HUES48 (cell line): ENCODE results near the gene SLA2.
"Not testable (repeated sequence)": the region's sequence is repeated elsewhere in the genome, so short reads cannot be mapped to it uniquely, and the experiment has no call there.

ENCODE experiments used
- H3K27ac ChIP-seq: one replicate; pipeline ENCODE4 v1.7.0; 2013; ENCODE audit warnings: low read depth, low read length, inconsistent platforms
- H3K27me3 ChIP-seq: 2 replicates; pipeline ENCODE4 v1.6.1; 2013; ENCODE audit warnings: mild to moderate bottlenecking, low read length; ENCODE audit not compliant: control insufficient read depth, insufficient read depth
- H3K36me3 ChIP-seq: 2 replicates; pipeline ENCODE4 v1.6.1; 2013; ENCODE audit warnings: low read length; ENCODE audit not compliant: control insufficient read depth, insufficient read depth
- H3K4me1 ChIP-seq: 2 replicates; pipeline ENCODE4 v1.6.1; 2013; ENCODE audit warnings: mild to moderate bottlenecking, low read length; ENCODE audit not compliant: control insufficient read depth, insufficient read depth
- H3K4me3 ChIP-seq: 2 replicates; pipeline ENCODE4 v1.5.1; 2013; ENCODE audit warnings: mild to moderate bottlenecking, low read depth, low read length
- H3K9ac ChIP-seq: 2 replicates; pipeline ENCODE4 v1.6.1; 2013; ENCODE audit warnings: mild to moderate bottlenecking, low read depth, low read length, moderate library complexity
- H3K9me3 ChIP-seq: 2 replicates; pipeline ENCODE4 v1.6.1; 2013; ENCODE audit warnings: low read length; ENCODE audit not compliant: control insufficient read depth, insufficient read depth

The SLA2 gene

GRCh38 chr20:36629719-36630681 lies 16.0 kb downstream of the SLA2 start:
- no peaks in the 10 kb centered on the region for H3K9me3 ChIP-seq
- no peaks in the 10 kb centered on the region for H3K36me3 ChIP-seq
- H3K9ac ChIP-seq: no peak overlapping the region
- no peaks in the 10 kb centered on the region for H3K27me3 ChIP-seq
- no peaks in the 10 kb centered on the region for H3K4me1 ChIP-seq
- no peak overlapping the region for H3K27ac ChIP-seq
- H3K4me3 ChIP-seq: no peak overlapping the region

- no peak overlapping the region for H3K4me3 ChIP-seq
- H3K4me1 ChIP-seq: no peaks in the 10 kb centered on the region; the same call in 1 of the 2 replicates
- H3K27ac ChIP-seq: no peak overlapping the region
- H3K9me3 ChIP-seq: no peaks in the 10 kb centered on the region
- H3K27me3 ChIP-seq: no peaks in the 10 kb centered on the region
- H3K36me3 ChIP-seq: no peaks in the 10 kb centered on the region
- H3K9ac ChIP-seq: no peak overlapping the region
Measured at GRCh38 chr20:36628076-36628475, 17.9 kb downstream of the SLA2 start.

- Histone ChIP-seq H3K9ac (no peak overlapping the region), H3K4me3 (no peak overlapping the region), H3K4me1 (no peaks in the 10 kb centered on the region; the same call in 1 of the 2 replicates), H3K27me3 (no peaks in the 10 kb centered on the region), H3K27ac (no peak overlapping the region), H3K36me3 (no peaks in the 10 kb centered on the region), H3K9me3 (no peaks in the 10 kb centered on the region)
Measured at GRCh38 chr20:36624944-36625324, 21.1 kb downstream of the SLA2 start.

- Histone ChIP-seq H3K9ac (no peak overlapping the region), H3K36me3 (no peaks in the 10 kb centered on the region), H3K4me1 (no peaks in the 10 kb centered on the region; the same call in 1 of the 2 replicates), H3K27me3 (no peaks in the 10 kb centered on the region), H3K9me3 (no peaks in the 10 kb centered on the region), H3K27ac (no peak overlapping the region), H3K4me3 (no peak overlapping the region)
Measured at GRCh38 chr20:36624068-36624943, 21.7 kb downstream of the SLA2 start.

- no peak overlapping the region for H3K27ac ChIP-seq
- H3K9me3 ChIP-seq: no peaks in the 10 kb centered on the region
- no peak overlapping the region for H3K9ac ChIP-seq
- H3K27me3 ChIP-seq: no peaks in the 10 kb centered on the region
- H3K4me1 ChIP-seq: no peaks in the 10 kb centered on the region; the same call in 1 of the 2 replicates
- no peak overlapping the region for H3K4me3 ChIP-seq
- H3K36me3 ChIP-seq: no peaks in the 10 kb centered on the region
Measured at GRCh38 chr20:36623444-36623843, 22.6 kb downstream of the SLA2 start.

GRCh38 chr20:36620917-36621316 lies 25.1 kb downstream of the SLA2 start:
- H3K27me3 ChIP-seq: no peaks in the 10 kb centered on the region
- no peak overlapping the region for H3K27ac ChIP-seq
- no peak overlapping the region for H3K4me3 ChIP-seq
- no peaks in the 10 kb centered on the region for H3K36me3 ChIP-seq
- H3K4me1 ChIP-seq: no peaks in the 10 kb centered on the region; the same call in 1 of the 2 replicates
- H3K9ac ChIP-seq: no peak overlapping the region
- no peaks in the 10 kb centered on the region for H3K9me3 ChIP-seq

GRCh38 chr20:36614781-36615557 lies 31.0 kb downstream of the SLA2 start:
- Histone ChIP-seq H3K27ac (no peak overlapping the region), H3K27me3 (no peaks in the 10 kb centered on the region), H3K4me3 (no peak overlapping the region), H3K9me3 (no peaks in the 10 kb centered on the region), H3K36me3 (peaks cover 52% of the 10 kb centered on the region), H3K9ac (no peak overlapping the region), H3K4me1 (no peaks in the 10 kb centered on the region)

GRCh38 chr20:36613974-36614373 lies 32.0 kb downstream of the SLA2 start:
- H3K27ac ChIP-seq: no peak overlapping the region
- no peaks in the 10 kb centered on the region for H3K4me1 ChIP-seq
- no peak overlapping the region for H3K4me3 ChIP-seq
- no peaks in the 10 kb centered on the region for H3K9me3 ChIP-seq
- H3K36me3 ChIP-seq: peaks cover 61% of the 10 kb centered on the region
- H3K9ac ChIP-seq: no peak overlapping the region
- H3K27me3 ChIP-seq: no peaks in the 10 kb centered on the region

- H3K36me3 ChIP-seq: peaks cover 76% of the 10 kb centered on the region
- H3K27ac ChIP-seq: no peak overlapping the region
- H3K4me1 ChIP-seq: peaks cover 3% of the 10 kb centered on the region; the same call in 1 of the 2 replicates
- H3K9me3 ChIP-seq: no peaks in the 10 kb centered on the region
- no peak overlapping the region for H3K9ac ChIP-seq
- H3K4me3 ChIP-seq: no peak overlapping the region
- H3K27me3 ChIP-seq: no peaks in the 10 kb centered on the region
Measured at GRCh38 chr20:36611625-36612024, 34.4 kb downstream of the SLA2 start.

- not testable (repeated sequence) for H3K4me1 ChIP-seq, H3K27ac ChIP-seq, H3K27me3 ChIP-seq, H3K9ac ChIP-seq, H3K4me3 ChIP-seq, H3K9me3 ChIP-seq
- H3K36me3 ChIP-seq: peaks cover 57% of the 10 kb centered on the region
Measured at GRCh38 chr20:36608388-36608728, 37.6 kb downstream of the SLA2 start.
